ENCODE data around the gene KANSL1L. TPM values are rescaled to one million over a fixed set of nuclear protein-coding genes. Genes with fewer than 3 reads are reported as not detected.
A peak's percentile ranks its signal among the peaks of the same experiment; 100 is the strongest.

Gene KANSL1L
- polyA plus RNA-seq, 1 experiment: 2.8 TPM

DNA sequence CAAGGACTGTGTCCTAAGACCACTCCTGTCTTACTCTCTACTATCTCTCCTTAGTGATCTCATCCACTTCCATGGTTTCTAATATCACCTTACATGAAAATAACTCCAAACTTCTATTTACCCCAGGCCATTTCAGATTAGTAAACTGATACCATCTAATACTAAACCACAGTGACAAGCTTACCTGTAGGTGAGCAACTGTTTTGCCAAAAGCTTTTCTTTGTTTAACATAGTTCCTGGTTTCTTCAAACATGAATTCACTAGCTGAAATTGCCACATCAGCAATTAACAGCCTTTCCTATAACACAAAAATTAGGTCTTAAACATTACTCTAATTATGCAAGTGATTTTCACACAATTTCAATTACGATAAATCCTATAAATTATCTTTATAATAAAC lies 31.9 kb upstream of the KANSL1L start:
- ChIA-PET POLR2A (no interaction called here), CTCF (no interaction called here)
- Histone ChIP-seq H3K36me3 (ENCODE audit: control insufficient read depth, insufficient read depth, low read length) (no peaks in the 10 kb centered on the region), H3K4me3 (ENCODE audit: low read depth, low read length) (no peak overlapping the region), H3K27me3 (ENCODE audit: control insufficient read depth, insufficient read depth, low read length) (peaks cover 3% of the 10 kb centered on the region)
- DNase-seq (ENCODE audit: low read depth): no peak
- TF ChIP-seq, protein P1, sequence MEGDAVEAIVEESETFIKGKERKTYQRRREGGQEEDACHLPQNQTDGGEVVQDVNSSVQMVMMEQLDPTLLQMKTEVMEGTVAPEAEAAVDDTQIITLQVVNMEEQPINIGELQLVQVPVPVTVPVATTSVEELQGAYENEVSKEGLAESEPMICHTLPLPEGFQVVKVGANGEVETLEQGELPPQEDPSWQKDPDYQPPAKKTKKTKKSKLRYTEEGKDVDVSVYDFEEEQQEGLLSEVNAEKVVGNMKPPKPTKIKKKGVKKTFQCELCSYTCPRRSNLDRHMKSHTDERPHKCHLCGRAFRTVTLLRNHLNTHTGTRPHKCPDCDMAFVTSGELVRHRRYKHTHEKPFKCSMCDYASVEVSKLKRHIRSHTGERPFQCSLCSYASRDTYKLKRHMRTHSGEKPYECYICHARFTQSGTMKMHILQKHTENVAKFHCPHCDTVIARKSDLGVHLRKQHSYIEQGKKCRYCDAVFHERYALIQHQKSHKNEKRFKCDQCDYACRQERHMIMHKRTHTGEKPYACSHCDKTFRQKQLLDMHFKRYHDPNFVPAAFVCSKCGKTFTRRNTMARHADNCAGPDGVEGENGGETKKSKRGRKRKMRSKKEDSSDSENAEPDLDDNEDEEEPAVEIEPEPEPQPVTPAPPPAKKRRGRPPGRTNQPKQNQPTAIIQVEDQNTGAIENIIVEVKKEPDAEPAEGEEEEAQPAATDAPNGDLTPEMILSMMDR (IDR thresholded peaks at IDR 0.05; ENCODE audit: insufficient read depth, low read depth, low read length): no peak

DNA sequence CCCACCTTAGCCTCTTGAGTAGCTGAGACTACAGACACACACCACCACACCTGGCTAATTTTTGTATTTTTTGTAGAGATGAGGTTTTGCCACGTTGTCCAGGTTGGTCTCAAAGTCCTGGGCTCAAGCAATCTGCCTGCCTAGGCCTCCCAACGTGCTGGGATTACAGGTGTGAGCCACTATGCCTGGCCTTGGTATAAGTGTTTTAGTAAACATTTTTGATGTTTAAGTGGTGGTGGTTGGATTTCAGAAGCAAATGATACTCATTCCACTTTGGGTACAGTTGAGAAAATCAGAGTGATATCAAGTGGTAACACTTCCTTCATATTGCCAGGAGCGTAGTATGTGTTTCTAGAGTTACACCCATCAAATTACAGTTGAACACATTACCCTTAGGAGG lies 28.6 kb upstream of the KANSL1L start:
- DNase-seq (ENCODE audit: low read depth): no peak
- no peaks in the 10 kb centered on the region for H3K36me3 ChIP-seq (ENCODE audit: control insufficient read depth, insufficient read depth, low read length)
- peaks cover 3% of the 10 kb centered on the region; the same call in 1 of the 2 replicates for H3K27me3 ChIP-seq (ENCODE audit: control insufficient read depth, insufficient read depth, low read length)
- TF ChIP-seq, protein P1 (IDR thresholded peaks at IDR 0.05; ENCODE audit: insufficient read depth, low read depth, low read length): no peak
- CTCF ChIA-PET: interaction anchor here (1.2 to 2.5 kb wide), 6 partner anchors 19 to 227 kb away, joined by 4 to 29 read pairs (median 6); no protein-coding TSS in a partner anchor
- POLR2A ChIA-PET: no interaction called here
- H3K4me3 ChIP-seq (ENCODE audit: low read depth, low read length): no peak overlapping the region

DNA sequence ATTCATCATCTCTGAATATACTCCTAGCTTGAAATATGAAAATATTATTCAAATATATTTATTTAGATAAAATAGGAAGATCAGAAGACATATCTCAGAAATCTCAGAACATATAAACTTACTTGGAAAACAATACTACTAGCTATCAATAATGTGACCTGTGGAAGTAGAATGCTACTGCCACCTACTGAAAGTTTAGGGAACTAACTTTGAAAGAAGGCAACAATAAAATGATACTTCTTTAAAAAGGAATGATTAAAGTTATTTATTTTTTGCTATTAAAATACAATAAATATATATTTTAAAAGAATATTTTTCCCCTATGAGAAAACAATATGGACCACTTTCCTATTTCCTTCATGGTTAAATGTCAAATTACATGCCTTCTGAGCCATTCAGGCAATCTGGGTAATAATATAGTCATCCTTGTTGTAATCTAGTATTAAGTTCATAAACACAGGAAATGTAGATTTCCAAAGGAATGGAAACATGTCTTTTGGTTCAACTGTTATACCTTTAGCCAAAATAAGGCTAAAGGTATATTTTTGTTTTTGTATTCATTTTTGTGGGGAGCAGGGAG lies 28.1 kb upstream of the KANSL1L start:
- POLR2A ChIA-PET: no interaction called here

DNA sequence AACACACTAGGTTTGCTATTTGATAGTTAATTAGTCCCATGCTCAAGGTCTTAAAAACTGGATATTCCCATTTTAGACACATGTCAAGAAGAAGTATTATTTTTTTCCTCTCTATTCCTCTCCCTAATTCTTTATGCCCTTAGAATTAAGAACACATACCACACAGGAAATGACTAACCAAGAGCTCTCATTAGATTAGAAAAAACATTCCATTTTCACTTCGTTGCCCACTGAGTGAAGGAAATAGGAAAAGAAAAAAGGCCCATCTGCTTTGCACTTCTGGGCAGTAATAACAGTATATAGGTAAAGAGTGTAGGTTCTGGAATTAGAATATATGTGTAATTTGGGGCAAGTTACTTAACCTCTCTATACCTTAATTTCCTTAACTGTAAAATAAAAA lies 27.1 kb upstream of the KANSL1L start:
- TF ChIP-seq, protein P1 (IDR thresholded peaks at IDR 0.05; ENCODE audit: insufficient read depth, low read depth, low read length): no peak
- H3K4me3 ChIP-seq (ENCODE audit: low read depth, low read length): no peak overlapping the region
- no peaks in the 10 kb centered on the region for H3K36me3 ChIP-seq (ENCODE audit: control insufficient read depth, insufficient read depth, low read length)
- peaks cover 3% of the 10 kb centered on the region; the same call in 1 of the 2 replicates for H3K27me3 ChIP-seq (ENCODE audit: control insufficient read depth, insufficient read depth, low read length)
- ChIA-PET CTCF (interaction anchor here (0.7 to 2.5 kb wide), 12 partner anchors 9 to 503 kb away, joined by 3 to 29 read pairs (median 4); no protein-coding TSS in a partner anchor), POLR2A (no interaction called here)
- DNase-seq (ENCODE audit: low read depth): no peak

More for the DNA sequence above, 28.1 kb upstream of the KANSL1L start:
- TF ChIP-seq, protein P1 (IDR thresholded peaks at IDR 0.05; ENCODE audit: insufficient read depth, low read depth, low read length): peak; percentile 63
- Histone ChIP-seq H3K4me3 (ENCODE audit: low read depth, low read length) (no peak overlapping the region), H3K27me3 (ENCODE audit: control insufficient read depth, insufficient read depth, low read length) (peaks cover 3% of the 10 kb centered on the region; the same call in 1 of the 2 replicates), H3K36me3 (ENCODE audit: control insufficient read depth, insufficient read depth, low read length) (no peaks in the 10 kb centered on the region)
- no peak for DNase-seq (ENCODE audit: low read depth)
- CTCF ChIA-PET: interaction anchor here (0.7 to 2.5 kb wide), 15 partner anchors 10 to 504 kb away, joined by 3 to 29 read pairs (median 4); no protein-coding TSS in a partner anchor

DNA sequence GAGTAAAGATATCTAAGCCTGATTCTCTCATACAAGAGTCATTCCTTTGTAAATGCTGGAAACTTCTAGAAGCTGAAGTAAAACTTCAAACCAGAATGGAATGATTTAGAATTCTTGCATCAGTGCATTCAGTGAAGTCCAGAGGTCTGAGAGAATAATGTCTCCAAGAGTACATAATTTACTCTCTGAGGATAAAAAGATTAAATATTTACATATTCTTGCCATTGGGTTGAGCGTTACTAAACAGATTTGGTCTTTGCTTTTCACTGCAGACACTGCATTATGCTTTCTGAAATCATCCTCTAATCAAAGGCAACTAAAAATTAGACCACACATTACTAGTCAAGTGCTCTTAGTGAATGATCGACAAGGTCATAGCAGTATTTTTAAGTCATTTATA lies 26.5 kb upstream of the KANSL1L start:
- ChIA-PET POLR2A (no interaction called here), CTCF (interaction anchor here (1.6 to 2.5 kb wide), 5 partner anchors 8 to 225 kb away, joined by 6 to 29 read pairs (median 9); no protein-coding TSS in a partner anchor)
- Histone ChIP-seq H3K36me3 (ENCODE audit: control insufficient read depth, insufficient read depth, low read length) (no peaks in the 10 kb centered on the region), H3K4me3 (ENCODE audit: low read depth, low read length) (no peak overlapping the region), H3K27me3 (ENCODE audit: control insufficient read depth, insufficient read depth, low read length) (peaks cover 3% of the 10 kb centered on the region; the same call in 1 of the 2 replicates)
- no peak for DNase-seq (ENCODE audit: low read depth)
- TF ChIP-seq, protein P1 (IDR thresholded peaks at IDR 0.05; ENCODE audit: insufficient read depth, low read depth, low read length): no peak
